Mesothelial cell of epicardium (in vitro differentiated cells): Measurements from ENCODE around the gene DNAH8. TPM values are rescaled to one million over a fixed set of nuclear protein-coding genes. Genes with fewer than 3 reads are reported as not detected.

Experiments
- DNase-seq, 2 experiments: peaks; one replicate each; pipeline ENCODE4 v3.0.0; 2021; ENCODE audit warnings: low spot score in 2 of 2; ENCODE audit not compliant: unreplicated experiment in 2 of 2
- H3K27ac Mint-ChIP-seq: 2 replicates; pipeline ENCODE4 v1.8.0; 2021; ENCODE audit warnings: mixed read lengths
- H3K27me3 Mint-ChIP-seq: 2 replicates; pipeline ENCODE4 v1.8.0; 2021; ENCODE audit warnings: low read depth, mixed read lengths
- H3K36me3 Mint-ChIP-seq: 2 replicates; pipeline ENCODE4 v1.8.0; 2021; ENCODE audit warnings: mixed read lengths
- H3K4me1 Mint-ChIP-seq: 2 replicates; pipeline ENCODE4 v1.8.0; 2021; ENCODE audit warnings: mixed read lengths
- H3K4me3 Mint-ChIP-seq: 2 replicates; pipeline ENCODE4 v1.8.0; 2021; ENCODE audit warnings: mild to moderate bottlenecking, moderate library complexity, mixed read lengths
- H3K9me3 Mint-ChIP-seq: 2 replicates; pipeline ENCODE4 v1.8.0; 2021; ENCODE audit warnings: mixed read lengths
- total RNA-seq: library from RNA; stranded (reverse); gene quantifications from 3 replicates; pipeline ENCODE4 v1.2.1, GENCODE V29; 2021
- TF ChIP-seq, protein P1 (sequence below): fragments of 200-600 bp; sonication (generic); IDR thresholded peaks from one replicate; pipeline ENCODE4 v1.5.0; 2021; ENCODE audit warnings: antibody characterized with exemption; ENCODE audit not compliant: unreplicated experiment

The DNAH8 gene, protein sequence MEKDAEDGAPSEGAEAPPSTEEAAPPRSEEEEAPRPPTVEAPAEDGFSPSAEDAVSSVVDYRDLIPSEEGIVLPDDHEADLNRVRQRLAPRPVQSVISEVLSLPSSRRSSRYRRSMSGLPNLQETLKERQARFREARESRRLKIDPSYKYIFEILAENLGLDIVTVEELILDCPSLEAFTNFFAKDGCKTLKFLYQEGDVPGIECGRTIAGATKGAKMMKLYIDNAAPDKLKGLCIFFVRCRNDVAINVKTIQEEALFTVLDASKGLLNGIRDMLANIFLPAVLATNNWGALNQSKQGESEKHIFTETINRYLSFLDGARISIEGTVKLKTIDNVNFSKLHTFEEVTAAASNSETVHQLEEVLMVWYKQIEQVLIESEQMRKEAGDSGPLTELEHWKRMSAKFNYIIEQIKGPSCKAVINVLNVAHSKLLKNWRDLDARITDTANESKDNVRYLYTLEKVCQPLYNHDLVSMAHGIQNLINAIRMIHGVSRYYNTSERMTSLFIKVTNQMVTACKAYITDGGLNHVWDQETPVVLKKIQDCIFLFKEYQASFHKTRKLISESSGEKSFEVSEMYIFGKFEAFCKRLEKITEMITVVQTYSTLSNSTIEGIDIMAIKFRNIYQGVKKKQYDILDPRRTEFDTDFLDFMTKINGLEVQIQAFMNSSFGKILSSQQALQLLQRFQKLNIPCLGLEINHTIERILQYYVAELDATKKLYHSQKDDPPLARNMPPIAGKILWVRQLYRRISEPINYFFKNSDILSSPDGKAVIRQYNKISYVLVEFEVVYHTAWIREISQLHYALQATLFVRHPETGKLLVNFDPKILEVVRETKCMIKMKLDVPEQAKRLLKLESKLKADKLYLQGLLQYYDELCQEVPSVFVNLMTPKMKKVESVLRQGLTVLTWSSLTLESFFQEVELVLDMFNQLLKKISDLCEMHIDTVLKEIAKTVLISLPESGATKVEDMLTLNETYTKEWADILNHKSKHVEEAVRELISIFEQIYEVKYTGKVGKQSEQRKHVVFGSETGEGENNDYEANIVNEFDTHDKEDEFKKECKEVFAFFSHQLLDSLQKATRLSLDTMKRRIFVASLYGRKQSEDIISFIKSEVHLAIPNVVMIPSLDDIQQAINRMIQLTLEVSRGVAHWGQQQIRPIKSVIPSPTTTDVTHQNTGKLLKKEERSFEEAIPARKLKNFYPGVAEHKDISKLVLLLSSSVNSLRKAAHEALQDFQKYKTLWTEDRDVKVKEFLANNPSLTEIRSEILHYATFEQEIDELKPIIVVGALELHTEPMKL (N-terminal part only)
- 0.02 to 0.25 TPM in 2 of 3 replicates, not detected in the other for total RNA-seq

DNA sequence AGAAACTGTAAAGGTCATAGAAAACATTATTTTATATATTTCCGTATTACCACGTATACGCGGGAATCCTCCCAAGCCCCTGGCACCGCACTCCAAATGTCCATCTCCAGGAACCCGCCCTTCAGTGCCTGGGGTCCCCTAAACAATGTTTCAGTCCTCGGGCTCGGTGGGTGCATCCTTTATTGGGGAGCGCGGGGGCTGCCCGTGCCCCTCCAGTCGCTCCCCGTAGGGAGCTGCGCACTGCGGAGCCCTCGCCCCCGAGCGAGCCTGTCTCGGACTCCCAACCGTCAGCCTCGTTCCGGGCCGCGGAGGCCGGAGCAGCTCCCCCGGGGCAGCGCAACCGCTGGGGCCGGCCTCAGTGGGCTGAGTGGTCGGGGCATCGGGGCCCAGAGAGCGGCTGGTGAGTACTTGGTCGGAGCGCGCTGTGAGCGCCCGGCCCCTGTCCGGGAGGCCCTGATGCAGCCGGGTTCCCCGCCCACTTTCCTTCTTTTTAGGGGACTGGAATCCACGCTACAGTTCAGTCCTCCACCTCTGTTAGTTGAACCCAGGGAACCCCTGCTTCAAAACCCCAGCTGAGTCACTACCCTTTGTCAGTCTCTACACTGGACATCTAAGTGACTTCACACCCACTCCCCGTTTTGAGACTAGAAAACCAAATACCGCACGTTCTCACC is at the start of gene DNAH8:
Gene DNAH8, plus strand, starts transcription at position 296 of the 674 bp plus-strand sequence. CDS start 7,499 bp downstream, outside the sequence.
- Mint-ChIP-seq H3K27ac (no peak within 1 kb of the TSS), H3K27me3 (peaks cover 51% of the 10 kb centered on the region), H3K4me3 (peak within 1 kb of the TSS; percentile 11), H3K4me1 (peaks cover 4% of the 10 kb centered on the region), H3K9me3 (peaks cover 6% of the 10 kb centered on the region), H3K36me3 (peaks cover 3% of the 10 kb centered on the region)
- TF ChIP-seq, protein P1, sequence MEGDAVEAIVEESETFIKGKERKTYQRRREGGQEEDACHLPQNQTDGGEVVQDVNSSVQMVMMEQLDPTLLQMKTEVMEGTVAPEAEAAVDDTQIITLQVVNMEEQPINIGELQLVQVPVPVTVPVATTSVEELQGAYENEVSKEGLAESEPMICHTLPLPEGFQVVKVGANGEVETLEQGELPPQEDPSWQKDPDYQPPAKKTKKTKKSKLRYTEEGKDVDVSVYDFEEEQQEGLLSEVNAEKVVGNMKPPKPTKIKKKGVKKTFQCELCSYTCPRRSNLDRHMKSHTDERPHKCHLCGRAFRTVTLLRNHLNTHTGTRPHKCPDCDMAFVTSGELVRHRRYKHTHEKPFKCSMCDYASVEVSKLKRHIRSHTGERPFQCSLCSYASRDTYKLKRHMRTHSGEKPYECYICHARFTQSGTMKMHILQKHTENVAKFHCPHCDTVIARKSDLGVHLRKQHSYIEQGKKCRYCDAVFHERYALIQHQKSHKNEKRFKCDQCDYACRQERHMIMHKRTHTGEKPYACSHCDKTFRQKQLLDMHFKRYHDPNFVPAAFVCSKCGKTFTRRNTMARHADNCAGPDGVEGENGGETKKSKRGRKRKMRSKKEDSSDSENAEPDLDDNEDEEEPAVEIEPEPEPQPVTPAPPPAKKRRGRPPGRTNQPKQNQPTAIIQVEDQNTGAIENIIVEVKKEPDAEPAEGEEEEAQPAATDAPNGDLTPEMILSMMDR: no peak
- peak in 1 of 2 experiments; percentile 40 for DNase-seq

DNA sequence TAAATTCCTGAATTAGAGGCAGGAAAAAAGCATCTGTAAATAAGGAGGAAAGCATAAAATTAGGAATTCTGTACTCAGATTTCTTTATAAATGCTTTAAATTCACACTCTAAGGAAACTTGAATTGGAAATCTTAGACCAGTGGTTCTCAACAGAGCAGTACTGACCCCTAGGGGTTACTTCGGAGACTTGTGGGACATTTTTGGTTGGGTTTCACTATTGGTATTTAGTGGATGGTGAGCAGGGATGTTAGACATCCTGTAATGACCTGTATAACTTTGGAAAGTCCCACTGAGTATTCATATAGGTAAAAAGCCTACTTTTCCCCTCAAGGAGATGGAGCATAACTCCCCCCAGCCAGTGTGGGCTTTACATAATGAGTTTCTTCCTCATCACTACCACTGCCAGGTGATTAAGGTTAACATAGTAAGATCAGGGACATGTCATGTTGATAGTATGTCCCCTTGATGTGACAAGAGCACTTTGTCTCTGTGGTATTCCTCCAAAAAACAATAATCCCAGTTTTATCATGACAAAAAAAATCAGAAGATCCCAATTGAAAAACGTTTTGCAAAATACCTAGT is 43.1 kb upstream of the DNAH8 start:
- Mint-ChIP-seq H3K36me3 (peaks cover 27% of the 10 kb centered on the region), H3K27me3 (no peaks in the 10 kb centered on the region), H3K27ac (no peak overlapping the region), H3K4me1 (no peaks in the 10 kb centered on the region), H3K4me3 (no peak overlapping the region), H3K9me3 (peaks cover 3% of the 10 kb centered on the region)
- TF ChIP-seq, protein P1: peak; percentile 60
- no peak for DNase-seq

DNA sequence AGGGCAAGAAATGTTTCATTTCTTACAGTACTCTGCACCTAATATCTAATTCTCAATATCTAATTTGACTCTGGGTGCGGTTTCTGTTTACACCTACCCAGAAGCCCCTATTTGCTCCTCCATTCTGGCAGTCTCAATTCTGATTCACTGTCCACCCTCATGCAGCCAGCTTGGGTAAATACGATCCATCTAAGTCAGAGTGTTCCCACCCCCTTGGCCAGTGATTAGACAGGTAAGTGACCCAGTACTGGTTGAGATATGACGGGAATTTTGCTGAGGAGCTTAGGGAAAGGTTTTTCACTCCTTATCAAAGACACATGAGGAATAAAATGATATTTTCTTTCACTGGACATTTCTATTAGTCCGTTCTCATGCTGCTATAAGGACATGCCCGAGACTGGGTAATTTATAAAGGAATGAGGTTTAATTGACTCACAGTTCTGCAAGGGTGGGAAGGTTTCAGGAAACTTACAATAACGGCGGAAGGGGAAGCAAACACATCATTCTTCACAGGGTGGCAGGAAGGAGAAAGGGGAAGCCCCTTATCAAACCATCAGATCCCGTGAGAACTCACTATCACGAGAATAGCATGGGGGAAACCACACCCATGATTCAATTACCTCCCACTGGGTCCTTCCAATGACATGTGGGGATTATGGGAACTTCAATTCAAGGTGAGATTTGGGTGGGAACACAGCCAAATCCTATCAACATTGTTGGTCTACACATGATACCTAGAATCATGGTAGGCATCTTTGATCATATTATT is 41.5 kb upstream of the DNAH8 start:
- H3K27ac Mint-ChIP-seq: no peak overlapping the region
- H3K4me3 Mint-ChIP-seq: no peak overlapping the region
- no peaks in the 10 kb centered on the region for H3K4me1 Mint-ChIP-seq
- H3K27me3 Mint-ChIP-seq: no peaks in the 10 kb centered on the region
- DNase-seq: no peak
- TF ChIP-seq, protein P1: no peak
- peaks cover 3% of the 10 kb centered on the region for H3K9me3 Mint-ChIP-seq
- H3K36me3 Mint-ChIP-seq: peaks cover 30% of the 10 kb centered on the region

- H3K9me3 Mint-ChIP-seq: peaks cover 3% of the 10 kb centered on the region
- no peaks in the 10 kb centered on the region for H3K27me3 Mint-ChIP-seq
- no peak for DNase-seq
- H3K27ac Mint-ChIP-seq: no peak overlapping the region
- no peaks in the 10 kb centered on the region for H3K4me1 Mint-ChIP-seq
- peaks cover 36% of the 10 kb centered on the region for H3K36me3 Mint-ChIP-seq
- TF ChIP-seq, protein P1: no peak
- no peak overlapping the region for H3K4me3 Mint-ChIP-seq
These were observed 38.7 kb upstream of the DNAH8 start for GRCh38 chr6:38676236-38676973.
